Prostate gland (tissue), 2 donors: ENCODE data around the gene FDXR. TPM values are rescaled to one million over a fixed set of nuclear protein-coding genes. Genes with fewer than 3 reads are reported as not detected.
"Not testable (repeated sequence)": the region's sequence is repeated elsewhere in the genome, so short reads cannot be mapped to it uniquely, and the experiment has no call there.

Source experiments
- DNase-seq: peaks from one replicate; pipeline ENCODE4 v3.0.0-alpha.2; 2019; ENCODE audit warnings: low spot score
- H3K27ac ChIP-seq, 2 donors: fragments of 200-600 bp; sonication (generic); 2 replicates each; pipeline ENCODE4 v1.5.1; 2017 to 2019
- H3K27me3 ChIP-seq: fragments of 200-600 bp; sonication (generic); replicated peaks from 2 replicates; pipeline ENCODE4 v1.5.1; 2019; ENCODE audit not compliant: insufficient read depth
- H3K36me3 ChIP-seq, 2 donors: fragments of 200-600 bp; sonication (generic); 1 replicate in 1 of 2; 2 replicates in 1 of 2; pipeline versions ENCODE4 v1.5.1 to v1.8.1; 2017 to 2019
- H3K4me1 ChIP-seq: fragments of 200-600 bp; sonication (generic); replicated peaks from 2 replicates; pipeline ENCODE4 v1.5.1; 2019
- H3K4me3 ChIP-seq, 2 donors: fragments of 200-600 bp; sonication (generic); 2 replicates each; pipeline ENCODE4 v1.5.1; 2017 to 2019
- H3K9me3 ChIP-seq: fragments of 200-600 bp; sonication (generic); 2 replicates; pipeline ENCODE4 v1.5.1; 2017
- CTCF ChIP-seq, 4 experiments: fragments of 200-600 bp in 2 of 4; fragments of 450-650 bp in 2 of 4; sonication (generic) in 2 of 4; IDR thresholded peaks; 1 replicate in 3 of 4; 2 replicates in 1 of 4; pipeline ENCODE4 v1.5.1; 2016 to 2019; ENCODE audit warnings: antibody characterized with exemption in 4 of 4, mild to moderate bottlenecking in 2 of 4, moderate library complexity in 2 of 4
- POLR2A ChIP-seq: fragments of 450-650 bp; IDR thresholded peaks from one replicate; pipeline ENCODE4 v1.6.1; 2016; ENCODE audit warnings: antibody characterized with exemption, mild to moderate bottlenecking
- POLR2AphosphoS5 ChIP-seq: sonication (generic); formaldehyde crosslinking; IDR thresholded peaks from one replicate; pipeline ENCODE4 v1.6.1; 2017; ENCODE audit warnings: antibody characterized with exemption
- WGBS: methylation state at CpG from one replicate; pipeline ENCODE4 v1.1.5; 2018; 5-methylcytosine and 5-hydroxymethylcytosine counted together
- intact Hi-C: fragments of 100-400 bp; cut with DNase I; formaldehyde crosslinking; loops from one replicate; pipeline ENCODE4 v1.14.2; 2022
- total RNA-seq, 2 donors: library from RNA; depleted of rRNA; stranded (reverse); fragments of >200 nt; gene quantifications; one replicate each; pipeline ENCODE4 v1.1.0, GENCODE V29; 2016

The FDXR gene
- total RNA-seq, 2 donors from 2014 or later, result 24.6 to 182 TPM

GRCh38 chr17:74916136-74916850 lies 43.5 kb upstream of the FDXR start:
- no peak for TF ChIP-seq POLR2A
- TF ChIP-seq CTCF (IDR thresholded peaks at IDR 0.05), result no peak
- no peak for TF ChIP-seq POLR2AphosphoS5
- no peak overlapping the region for H3K27ac ChIP-seq
- no peaks in the 10 kb centered on the region for H3K9me3 ChIP-seq
- intact Hi-C loops, result no loop called here
- 87% methylated on average over 13 of the region's 13 CpGs for WGBS
- no peaks in the 10 kb centered on the region for H3K4me1 ChIP-seq
- H3K4me3 ChIP-seq, result no peak overlapping the region
- no peaks in the 10 kb centered on the region for H3K27me3 ChIP-seq
- H3K36me3 ChIP-seq, result no peaks in the 10 kb centered on the region
- no peak for DNase-seq

- H3K4me1 ChIP-seq, H3K27ac ChIP-seq, H3K36me3 ChIP-seq, DNase-seq, intact Hi-C loops, H3K4me3 ChIP-seq, H3K9me3 ChIP-seq, H3K27me3 ChIP-seq: not testable (repeated sequence)
- 67% methylated on average over 8 of the region's 8 CpGs for WGBS
These were observed 38.6 kb upstream of the FDXR start for GRCh38 chr17:74911423-74911822.

- H3K27ac ChIP-seq, H3K27me3 ChIP-seq, intact Hi-C loops, DNase-seq, H3K4me1 ChIP-seq, H3K36me3 ChIP-seq, H3K4me3 ChIP-seq, H3K9me3 ChIP-seq: not testable (repeated sequence)
- 76% methylated on average over 4 of the region's 4 CpGs for WGBS
These were observed 36.3 kb upstream of the FDXR start for GRCh38 chr17:74909097-74909496.

GRCh38 chr17:74907012-74907411 lies 34.2 kb upstream of the FDXR start:
- Histone ChIP-seq H3K9me3 (no peaks in the 10 kb centered on the region), H3K36me3 (no peaks in the 10 kb centered on the region), H3K4me3 (no peak overlapping the region), H3K4me1 (no peaks in the 10 kb centered on the region), H3K27me3 (no peaks in the 10 kb centered on the region), H3K27ac (no peak overlapping the region)
- intact Hi-C loops, result no loop called here
- TF ChIP-seq CTCF (IDR thresholded peaks at IDR 0.05) (no peak), POLR2A (no peak), POLR2AphosphoS5 (no peak)
- WGBS, result 97% methylated on average over 17 of the region's 34 CpGs
- no peak for DNase-seq

GRCh38 chr17:74906214-74906793 lies 33.5 kb upstream of the FDXR start:
- H3K4me3 ChIP-seq, H3K4me1 ChIP-seq, intact Hi-C loops, H3K27me3 ChIP-seq, H3K36me3 ChIP-seq, H3K9me3 ChIP-seq, DNase-seq, H3K27ac ChIP-seq: not testable (repeated sequence)
- WGBS, result 56% methylated on average over 6 of the region's 6 CpGs

- Histone ChIP-seq H3K27me3 (no peaks in the 10 kb centered on the region), H3K27ac (no peak overlapping the region), H3K9me3 (no peaks in the 10 kb centered on the region), H3K4me1 (no peaks in the 10 kb centered on the region), H3K36me3 (no peaks in the 10 kb centered on the region), H3K4me3 (no peak overlapping the region)
- DNase-seq, result no peak
- intact Hi-C loops, result no loop called here
- WGBS, result 83% methylated on average over 7 of the region's 7 CpGs
- TF ChIP-seq CTCF (IDR thresholded peaks at IDR 0.05), result no peak
- TF ChIP-seq POLR2AphosphoS5, result no peak
- TF ChIP-seq POLR2A, result no peak
These were observed 32.1 kb upstream of the FDXR start for GRCh38 chr17:74904687-74905409.
